T-helper 1 cell (primary cell): ENCODE results near the gene TM9SF4.

Experiments used
- DNase-seq, 5 donors: peaks; one replicate each; pipeline ENCODE4 v3.0.0-alpha.2; 2012 to 2020

Gene TM9SF4

DNA sequence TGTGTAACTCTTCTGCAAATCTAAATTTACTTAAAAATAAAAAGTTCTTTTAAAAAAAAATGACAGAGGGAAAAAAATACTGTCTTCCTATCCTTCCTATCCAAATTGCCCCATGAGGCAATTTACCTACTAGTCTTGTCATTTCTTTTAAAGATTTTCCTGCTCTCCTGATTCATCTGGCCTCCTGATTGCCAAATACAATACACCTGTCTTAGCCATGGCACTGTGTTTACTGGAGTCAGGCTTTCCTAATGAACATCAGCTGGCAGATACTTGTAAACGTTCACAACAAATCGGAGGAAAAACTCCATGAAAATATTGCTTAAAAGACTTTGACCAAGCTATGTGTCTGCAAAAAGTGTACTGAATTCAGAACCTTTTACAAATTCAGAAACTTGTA lies 21.5 kb downstream of the TM9SF4 start:
- DNase-seq: no peak

DNA sequence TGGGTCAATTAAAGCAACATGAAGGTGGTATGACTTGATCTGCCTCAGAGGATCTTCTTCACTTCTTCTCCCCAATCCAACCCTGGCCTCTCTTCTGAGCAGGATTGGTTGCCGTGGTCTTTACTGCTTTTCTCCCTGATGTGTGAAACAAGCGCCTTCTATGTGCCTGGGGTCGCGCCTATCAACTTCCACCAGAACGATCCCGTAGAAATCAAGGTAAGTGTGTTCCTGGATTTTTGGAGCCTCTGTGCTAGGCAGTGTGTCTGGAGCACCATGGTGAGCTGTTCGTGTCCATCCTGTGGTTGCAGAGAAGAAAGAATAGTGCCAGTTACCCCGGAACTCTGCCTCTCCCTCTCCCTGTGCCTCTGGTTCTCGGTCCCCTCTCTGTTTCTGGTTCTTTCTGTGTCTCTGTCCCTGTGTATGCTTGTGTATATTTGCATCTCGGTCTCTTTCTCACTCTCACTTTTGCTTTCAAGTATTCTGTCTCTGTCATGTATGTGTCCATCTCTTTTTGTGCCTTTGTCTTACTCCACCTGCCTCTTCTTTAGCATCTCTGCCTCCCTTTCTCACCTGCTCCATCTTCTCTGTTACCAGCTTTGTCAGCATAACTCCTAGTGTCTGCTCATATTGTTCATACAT lies 23.5 kb downstream of the TM9SF4 start:
- DNase-seq: no peak

DNA sequence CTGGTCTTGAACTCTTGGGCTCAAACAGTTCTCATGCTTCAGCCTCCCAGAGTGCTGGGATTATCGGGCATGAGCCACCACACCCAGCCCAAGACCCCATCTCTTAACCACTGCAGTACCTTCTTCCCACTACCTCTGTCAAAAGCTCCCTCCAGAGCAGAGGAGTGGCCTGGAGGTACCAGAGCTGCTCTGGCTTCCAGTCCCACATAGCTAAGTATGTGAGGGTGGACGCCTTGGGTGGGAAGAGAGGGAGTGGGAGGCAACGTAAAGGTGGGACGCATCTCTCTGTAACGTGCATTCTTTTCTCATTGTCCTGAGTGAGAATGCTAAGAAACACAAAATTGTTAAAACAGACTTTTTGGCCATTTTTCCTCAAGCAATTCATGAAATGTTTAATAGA lies 24.5 kb downstream of the TM9SF4 start:
- DNase-seq: no peak

DNA sequence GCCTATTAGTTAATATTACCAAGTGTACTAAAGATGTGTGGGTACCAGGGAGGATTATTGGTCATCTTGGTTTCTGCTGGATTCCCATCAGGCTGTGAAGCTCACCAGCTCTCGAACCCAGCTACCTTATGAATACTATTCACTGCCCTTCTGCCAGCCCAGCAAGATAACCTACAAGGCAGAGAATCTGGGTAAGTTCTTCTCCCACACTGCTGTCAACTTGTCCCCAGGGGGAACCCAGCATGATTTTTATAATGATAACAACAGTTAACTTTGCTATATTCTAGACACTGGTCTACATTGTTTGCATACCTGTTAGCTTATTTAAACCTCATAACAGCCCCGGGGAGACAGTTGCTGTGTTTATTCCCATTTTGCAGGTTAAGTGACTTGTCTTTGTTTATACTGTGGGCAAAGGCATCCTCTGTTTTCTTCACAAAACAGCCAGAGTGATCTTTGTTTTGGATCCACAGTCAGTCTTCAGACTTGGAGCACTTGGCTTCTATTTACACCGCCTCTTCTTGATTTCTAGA lies 26.5 kb downstream of the TM9SF4 start:
- no peak for DNase-seq

DNA sequence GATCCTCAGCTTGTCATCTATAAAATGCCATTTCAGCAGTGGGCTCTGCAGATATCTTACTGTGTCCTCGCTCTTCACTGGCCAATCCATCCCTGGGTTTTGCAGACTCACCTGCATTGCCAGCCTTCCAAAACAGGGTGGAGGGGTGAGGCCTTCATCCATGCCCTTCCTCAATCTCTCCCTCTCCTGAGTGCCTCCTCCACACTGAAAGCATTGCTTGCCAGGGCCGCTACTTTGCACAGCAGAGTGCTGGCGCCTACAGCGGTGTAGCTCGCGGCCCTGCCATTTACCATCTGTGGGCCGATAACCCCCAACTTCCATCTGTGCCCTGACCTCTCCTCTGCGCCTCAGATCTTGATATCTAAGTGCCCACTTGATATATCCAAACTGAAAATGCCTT lies 29.4 kb downstream of the TM9SF4 start:
- DNase-seq: no peak

DNA sequence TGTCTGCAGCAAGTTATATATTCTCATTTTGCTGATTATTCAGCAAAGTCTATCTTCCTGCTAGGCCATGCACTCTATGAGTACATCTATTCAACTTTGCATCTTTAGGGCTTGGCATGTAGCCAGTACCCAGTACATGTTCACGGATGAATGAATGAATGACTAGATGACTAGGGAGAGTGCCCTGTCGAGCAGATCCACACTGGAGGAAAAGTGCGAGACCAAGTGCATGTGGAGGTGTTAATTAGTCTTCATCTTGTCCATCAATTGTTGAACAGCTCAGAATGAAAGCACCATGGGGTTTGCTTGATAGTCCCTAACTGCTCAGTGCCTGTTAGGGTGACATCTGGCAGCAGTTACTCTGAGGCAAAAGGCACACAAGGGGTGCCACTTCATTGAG lies 30.4 kb downstream of the TM9SF4 start:
- no peak for DNase-seq

DNA sequence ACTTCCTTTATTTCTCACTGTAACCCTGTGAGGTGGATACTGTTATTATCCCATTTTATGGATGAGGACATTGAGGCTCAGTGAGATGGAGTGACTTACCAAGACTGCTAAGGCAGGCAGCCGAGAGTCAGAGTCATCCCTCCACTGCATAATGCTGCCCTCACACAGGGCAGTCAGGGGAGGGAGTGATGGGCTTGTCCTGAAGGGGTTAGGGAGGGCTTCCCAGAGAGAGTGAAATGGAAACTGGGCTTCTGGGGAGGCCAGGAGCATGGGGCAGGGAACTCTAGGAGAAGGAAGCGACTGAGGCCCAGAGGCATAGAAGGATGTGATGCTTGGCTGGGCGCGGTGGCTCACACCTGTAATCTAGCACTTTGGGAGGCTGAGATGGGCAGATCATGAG lies 31.1 kb downstream of the TM9SF4 start:
- no peak for DNase-seq

DNA sequence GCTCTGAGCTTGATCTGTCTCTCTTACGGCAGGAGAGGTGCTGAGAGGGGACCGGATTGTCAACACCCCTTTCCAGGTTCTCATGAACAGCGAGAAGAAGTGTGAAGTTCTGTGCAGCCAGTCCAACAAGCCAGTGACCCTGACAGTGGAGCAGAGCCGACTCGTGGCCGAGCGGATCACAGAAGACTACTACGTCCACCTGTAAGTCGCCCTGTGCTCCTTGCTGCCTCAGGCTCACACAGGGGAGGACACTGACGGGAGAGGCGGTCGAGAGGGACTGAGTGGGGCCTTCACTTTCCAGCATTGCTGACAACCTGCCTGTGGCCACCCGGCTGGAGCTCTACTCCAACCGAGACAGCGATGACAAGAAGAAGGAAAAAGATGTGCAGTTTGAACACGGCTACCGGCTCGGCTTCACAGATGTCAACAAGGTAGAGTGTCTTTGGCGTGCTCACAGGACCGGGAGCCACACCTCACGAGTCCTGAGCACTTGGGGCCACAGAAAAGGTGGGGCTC lies 32.0 kb downstream of the TM9SF4 start:
- no peak for DNase-seq

DNA sequence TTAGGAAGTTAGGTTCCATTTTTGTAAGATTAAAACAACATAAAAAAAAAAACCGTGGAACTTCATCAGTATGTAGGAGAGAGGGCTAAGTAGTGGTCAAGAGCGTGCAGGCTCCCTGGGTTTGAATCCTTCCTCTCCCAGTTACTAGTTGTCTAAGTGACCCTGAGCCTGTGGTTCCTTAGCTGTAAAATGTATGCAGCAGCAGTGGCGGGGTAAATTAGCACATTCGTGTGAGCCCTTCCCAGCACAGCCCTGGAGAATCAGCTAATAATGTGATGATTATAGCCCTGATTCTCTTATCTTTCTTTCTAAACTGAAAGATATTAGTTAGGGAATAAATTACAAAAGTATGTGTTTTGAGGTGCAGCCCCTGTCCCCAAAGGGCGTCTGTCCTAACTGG lies 32.6 kb downstream of the TM9SF4 start:
- DNase-seq: no peak

DNA sequence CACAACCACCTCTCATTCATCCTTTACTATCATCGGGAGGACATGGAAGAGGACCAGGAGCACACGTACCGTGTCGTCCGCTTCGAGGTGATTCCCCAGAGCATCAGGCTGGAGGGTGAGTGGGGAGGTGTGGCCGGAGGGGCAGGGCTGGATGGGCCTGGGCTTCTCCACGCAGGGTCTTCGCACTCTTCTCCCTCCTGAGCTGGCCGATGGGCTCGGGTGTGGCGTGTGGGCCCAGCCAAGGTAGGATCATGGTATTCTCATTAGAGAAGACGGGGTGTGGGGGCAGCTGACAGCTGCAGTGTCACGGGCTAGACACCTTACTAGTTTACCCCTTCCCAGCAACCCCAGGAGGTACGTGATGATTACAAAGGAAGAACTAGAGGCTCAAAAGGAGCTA lies 33.5 kb downstream of the TM9SF4 start:
- no peak for DNase-seq

DNA sequence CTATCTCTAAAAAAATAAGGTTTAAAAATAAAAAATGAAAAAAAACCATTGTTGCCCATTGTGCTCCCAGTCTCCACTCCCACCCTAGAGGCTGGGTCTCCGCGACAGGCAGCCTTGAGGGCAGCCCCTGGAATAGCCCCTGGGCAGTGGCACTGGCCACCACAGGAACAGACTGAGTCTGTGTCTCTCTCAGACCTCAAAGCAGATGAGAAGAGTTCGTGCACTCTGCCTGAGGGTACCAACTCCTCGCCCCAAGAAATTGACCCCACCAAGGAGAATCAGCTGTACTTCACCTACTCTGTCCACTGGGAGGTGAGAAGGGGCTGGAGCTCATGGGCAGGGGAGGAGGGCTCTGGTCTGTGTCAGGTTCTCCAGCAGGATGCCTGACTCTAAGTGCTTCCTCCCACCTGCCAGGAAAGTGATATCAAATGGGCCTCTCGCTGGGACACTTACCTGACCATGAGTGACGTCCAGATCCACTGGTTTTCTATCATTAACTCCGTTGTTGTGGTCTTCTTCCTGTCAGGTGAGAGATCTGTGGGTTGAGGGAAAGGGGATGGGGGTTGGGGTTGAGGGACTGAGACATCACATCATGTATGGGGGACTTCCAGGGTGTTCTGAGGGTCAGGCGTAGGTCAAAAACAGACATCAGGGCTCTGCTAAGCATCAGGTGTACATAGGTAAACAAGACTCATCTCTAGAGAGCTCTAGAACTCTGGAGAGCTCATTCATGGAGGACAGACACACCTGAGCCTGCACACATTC lies 35.6 kb downstream of the TM9SF4 start:
- no peak for DNase-seq

DNA sequence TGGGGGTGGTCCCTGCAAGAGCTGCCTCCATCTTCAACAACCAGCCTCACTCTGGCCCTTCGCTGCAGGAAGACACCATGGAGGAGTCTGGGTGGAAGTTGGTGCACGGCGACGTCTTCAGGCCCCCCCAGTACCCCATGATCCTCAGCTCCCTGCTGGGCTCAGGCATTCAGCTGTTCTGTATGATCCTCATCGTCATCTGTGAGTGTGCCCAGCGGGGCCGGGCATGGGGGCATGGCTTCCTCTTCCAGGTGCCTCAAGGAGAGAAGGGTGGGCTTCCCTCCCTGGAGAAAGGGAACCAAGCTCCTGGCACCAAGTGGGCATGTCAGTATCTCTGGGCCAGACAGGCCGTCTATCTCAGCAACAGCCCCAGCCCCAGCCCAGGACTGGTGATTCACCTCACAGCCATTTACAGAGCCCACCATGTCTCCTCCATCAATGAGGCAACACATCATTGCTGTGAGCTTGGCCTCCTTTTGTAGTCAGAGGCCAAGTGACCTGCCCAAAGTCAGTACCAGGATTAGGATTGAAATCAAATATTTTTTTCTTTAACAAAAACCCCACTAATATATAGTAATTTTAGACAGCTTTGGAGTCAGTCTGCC lies 40.2 kb downstream of the TM9SF4 start:
- no peak for DNase-seq

DNA sequence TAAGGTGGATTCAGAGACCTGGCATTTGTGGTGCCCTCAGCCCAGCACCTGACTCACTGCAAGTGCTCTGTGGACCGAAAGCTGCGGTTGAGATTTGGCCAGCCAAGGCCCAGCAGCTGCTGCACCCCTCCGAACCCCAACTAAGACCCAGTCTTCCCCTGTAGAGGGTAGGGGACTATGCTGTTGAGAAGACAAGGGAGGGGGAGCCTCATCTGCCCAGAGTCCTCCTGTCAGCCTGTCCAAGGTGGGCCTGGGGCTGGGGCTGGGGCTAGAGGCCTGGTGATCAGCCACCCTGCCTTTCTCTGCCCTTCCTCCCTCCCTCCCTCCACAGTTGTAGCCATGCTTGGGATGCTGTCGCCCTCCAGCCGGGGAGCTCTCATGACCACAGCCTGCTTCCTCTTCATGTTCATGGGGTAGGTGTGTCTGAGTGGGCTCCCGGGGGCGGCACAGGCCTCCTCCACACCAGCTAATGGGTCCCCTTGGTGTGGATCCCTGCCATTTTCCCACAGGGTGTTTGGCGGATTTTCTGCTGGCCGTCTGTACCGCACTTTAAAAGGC lies 40.9 kb downstream of the TM9SF4 start:
- DNase-seq: no peak

DNA sequence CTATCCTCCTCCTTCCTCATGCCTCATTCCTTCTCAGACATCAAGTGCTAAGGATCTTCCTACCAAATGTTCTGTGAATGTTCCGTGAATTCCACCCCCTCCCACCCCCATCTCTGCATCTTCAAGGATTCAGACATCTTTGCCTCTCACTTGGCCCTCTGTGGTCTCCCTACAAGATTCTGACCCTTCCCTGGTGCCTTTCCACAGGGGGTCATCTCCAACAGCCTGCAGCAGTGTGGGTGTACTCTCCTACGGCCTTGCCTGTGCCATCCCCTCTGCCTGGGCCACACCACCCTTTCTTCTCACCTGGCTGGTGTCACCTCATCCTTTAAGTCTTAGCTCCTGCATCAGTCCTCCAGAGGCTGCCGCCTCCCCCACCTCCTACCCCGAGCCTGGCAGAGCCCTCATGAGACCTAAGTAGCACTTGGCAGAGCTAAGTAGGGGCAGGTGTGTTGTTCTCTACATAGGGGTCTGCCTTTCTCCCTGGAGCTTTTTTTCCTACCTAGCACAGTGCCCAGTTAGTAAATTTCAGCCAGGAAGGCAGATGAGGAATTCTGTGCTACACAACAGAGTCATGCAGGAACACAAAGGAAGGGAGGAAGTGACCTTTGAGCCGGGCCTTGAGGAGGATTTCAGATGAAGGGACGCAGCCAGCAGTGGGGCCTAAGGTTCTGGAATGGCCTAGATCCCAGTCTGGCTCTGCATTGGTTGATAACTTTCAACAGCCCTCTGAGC lies 43.1 kb downstream of the TM9SF4 start:
- DNase-seq: no peak

DNA sequence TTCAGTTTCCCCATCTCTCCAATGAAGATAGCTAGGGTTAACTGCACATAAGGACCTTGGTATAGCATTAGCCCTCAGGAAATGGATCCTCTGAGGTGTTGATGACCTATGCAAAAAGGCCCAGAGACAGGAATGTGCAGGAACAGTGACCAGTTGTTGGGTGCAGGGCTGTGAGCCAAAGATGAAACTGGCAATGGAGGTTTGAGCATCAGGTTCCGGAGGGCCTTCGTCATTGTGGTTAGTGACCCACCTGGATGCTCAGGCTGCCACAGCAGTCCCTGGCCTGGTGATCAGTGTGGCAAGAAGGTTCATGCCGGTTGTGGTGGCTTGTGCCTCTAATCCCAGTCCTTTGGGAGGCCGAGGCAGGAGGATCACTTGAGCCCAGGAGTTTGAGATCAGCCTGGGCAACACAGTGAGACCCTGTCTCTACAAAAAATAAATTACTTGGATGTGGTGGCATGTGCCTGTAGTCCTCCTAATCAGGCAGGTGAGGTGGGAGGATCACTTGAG lies 43.7 kb downstream of the TM9SF4 start:
- DNase-seq: no peak

DNA sequence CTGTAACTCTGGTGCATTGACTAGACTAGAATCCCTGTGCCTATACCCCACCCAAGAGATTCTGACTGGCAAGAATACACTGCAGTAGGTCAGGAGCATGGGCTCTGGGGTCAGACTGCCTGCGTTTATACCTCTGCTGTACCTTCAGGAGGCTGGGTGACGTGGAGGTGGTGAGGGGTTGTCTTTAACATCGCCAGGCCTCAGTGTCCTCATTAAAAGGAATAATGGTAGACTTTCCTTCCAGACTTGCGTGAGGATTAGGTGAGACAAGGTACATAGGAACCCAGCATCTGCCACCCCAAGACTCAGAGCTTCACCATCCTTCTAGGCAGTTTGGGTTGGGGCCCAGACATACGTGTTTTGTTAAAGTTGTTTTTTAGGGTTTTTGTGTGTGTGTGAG lies 44.3 kb downstream of the TM9SF4 start:
- DNase-seq: no peak

DNA sequence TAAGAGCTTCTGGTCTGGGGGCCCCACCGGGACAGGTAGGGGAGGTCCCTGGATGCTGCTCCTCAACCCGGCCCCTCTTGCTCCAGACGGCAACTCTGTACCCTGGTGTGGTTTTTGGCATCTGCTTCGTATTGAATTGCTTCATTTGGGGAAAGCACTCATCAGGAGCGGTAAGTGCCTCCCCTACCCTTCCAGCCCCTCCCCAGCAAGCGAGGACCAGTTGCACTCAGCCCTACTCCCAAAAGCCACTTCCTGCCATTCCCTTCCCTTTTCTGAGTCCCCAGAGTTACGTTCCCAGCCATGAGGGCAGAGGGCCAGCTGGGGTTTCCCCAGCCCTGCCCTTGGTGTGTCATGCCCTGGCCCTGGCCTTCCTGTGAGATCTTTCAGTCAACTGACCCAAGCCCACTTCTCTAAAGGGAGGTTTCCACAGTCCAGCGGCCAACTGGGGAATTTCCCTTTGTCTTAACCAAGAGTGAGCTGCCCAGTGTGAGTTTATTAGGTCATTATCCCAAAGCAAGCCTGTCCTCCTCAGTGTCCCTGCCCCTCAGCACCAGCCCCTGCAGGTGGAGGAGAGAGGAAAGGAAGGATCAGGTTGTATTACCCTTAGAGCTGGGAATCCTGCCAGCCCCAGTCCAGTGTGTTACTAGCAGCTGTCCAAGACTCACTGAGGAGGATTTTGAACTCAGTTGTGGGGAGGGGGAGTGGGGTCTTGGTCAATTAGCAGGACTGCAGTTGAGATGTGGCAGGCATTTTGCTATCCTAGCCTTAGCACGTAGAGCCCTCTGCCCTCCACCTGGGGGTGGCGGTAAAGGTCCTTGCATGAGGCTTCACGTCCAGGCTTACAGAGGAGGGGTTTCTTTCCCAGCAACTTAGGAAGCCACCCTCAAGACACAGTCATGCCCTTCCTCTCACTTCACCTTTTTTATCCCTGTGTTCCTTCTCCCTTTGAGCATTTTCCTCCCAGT lies 45.8 kb downstream of the TM9SF4 start:
- DNase-seq: peak in 2 of 5 donors; percentile 5 to 16

DNA sequence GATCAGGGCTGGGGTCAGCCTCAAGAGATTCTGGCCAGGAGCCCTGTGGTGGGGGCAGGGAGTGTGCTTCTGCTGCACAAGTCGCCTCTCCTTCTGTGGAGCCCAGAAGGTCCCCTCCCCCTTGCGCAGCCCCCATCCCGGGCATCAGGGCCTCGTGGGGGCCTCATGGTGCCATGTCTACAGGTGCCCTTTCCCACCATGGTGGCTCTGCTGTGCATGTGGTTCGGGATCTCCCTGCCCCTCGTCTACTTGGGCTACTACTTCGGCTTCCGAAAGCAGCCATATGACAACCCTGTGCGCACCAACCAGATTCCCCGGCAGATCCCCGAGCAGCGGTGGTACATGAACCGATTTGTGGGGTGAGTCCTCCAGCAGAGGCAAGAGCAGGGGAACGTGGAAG lies 48.1 kb downstream of the TM9SF4 start:
- no peak for DNase-seq

DNA sequence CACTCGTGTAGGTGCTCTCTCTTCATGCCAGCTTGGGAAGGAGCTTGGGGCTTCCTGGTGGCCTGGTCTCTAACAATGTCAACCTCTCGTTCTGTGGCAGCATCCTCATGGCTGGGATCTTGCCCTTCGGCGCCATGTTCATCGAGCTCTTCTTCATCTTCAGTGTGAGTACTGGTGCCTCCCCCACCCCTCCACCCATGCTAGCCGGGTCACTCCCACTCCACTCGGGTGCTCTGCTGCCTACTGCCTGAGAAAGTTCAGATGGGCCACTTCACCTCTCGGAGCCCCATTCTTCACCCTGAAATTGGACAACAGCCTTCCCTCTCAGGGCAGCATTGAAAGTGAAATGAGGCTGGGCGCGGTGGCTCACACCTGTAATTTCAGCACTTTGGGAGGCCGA lies 48.8 kb downstream of the TM9SF4 start:
- DNase-seq: no peak

DNA sequence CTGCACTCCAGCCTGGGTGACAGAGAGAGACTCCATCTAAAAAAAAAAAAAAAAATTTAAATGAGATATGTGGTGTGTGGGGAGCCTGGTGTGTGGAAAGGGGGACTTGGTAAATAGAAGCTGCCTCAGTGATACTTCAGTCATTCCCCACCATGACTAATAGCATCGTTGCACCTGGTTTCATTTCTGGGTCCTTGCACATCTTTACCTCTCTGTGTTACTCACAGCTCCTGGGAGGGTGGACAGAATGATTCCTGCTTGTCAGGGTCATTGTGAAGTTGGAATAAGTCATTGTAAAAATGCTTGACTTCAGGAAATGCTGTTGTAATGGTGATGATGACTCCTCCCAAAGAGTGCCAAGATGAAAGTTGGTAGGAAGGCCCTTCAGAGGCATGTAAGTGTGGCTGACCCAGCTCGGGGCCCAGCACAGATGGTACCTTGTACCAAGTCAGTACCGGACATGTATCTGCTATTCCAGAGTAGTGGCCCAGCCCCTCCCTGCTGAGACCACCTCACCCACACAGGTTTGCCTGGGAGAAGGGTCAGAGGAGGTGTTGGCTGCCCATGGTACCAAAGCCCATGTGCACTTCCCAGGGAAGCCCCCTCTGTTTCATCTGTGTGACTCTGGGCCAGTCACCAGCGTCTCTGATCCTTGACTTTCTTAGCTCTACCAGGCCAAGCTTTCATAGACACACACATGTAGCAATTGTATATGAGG lies 49.6 kb downstream of the TM9SF4 start:
- no peak for DNase-seq

DNA sequence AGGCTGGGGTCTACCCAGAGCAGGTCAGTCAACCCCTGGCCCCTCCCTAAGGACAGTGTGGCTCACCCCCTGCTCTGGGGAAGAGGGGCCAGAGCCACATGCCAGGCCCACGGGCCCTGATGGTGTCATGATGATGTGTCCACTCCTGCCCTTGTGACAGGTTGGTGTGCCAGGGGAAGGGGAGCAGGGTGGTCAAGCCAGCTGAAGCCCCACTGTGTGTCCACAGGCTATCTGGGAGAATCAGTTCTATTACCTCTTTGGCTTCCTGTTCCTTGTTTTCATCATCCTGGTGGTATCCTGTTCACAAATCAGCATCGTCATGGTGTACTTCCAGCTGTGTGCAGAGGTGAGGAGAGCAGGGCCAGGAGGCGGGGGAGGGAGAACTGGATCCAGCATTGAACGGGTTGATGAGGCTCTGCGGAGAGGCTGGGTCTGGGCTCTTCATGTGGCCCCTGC lies 50.3 kb downstream of the TM9SF4 start:
- no peak for DNase-seq
